Measurements from ENCODE around the gene ABCF2. TPM values are rescaled to one million over a fixed set of nuclear protein-coding genes. Genes with fewer than 3 reads are reported as not detected.

ABCF2 gene
- total and polyA plus RNA-seq, 2 donors = 18.9 to 26.1 TPM

GRCh38 chr7:151255390-151255789, 28.4 kb upstream of the ABCF2 start:
- H3K4me1 ChIP-seq (ENCODE audit: control insufficient read depth in 2 of 2, insufficient read depth in 2 of 2, low read length in 2 of 2) = peaks cover 0 to 17% of the 10 kb centered on the region in 2 donors
- no peaks in the 10 kb centered on the region for H3K36me3 ChIP-seq (ENCODE audit: control insufficient read depth in 2 of 2, insufficient read depth in 2 of 2, low read length in 1 of 2)
- WGBS = 79% methylated on average over 7 of the region's 7 CpGs
- H3K27ac ChIP-seq (ENCODE audit: low read depth in 1 of 2, low read length in 1 of 2) = no peak overlapping the region
- H3K27me3 ChIP-seq (ENCODE audit: control insufficient read depth in 2 of 2, insufficient read depth in 1 of 2, low read length in 1 of 2) = peaks cover 28 to 91% of the 10 kb centered on the region in 2 donors
- DNase-seq (ENCODE audit: low read depth in 6 of 9, low spot score in 9 of 9) = no peak
- H3K9me3 ChIP-seq (ENCODE audit: control insufficient read depth in 2 of 2, insufficient read depth in 1 of 2, low read length in 1 of 2) = peaks cover 0 to 8% of the 10 kb centered on the region in 2 donors
- H3K4me3 ChIP-seq (ENCODE audit: low read length in 2 of 2) = no peak overlapping the region

DNA sequence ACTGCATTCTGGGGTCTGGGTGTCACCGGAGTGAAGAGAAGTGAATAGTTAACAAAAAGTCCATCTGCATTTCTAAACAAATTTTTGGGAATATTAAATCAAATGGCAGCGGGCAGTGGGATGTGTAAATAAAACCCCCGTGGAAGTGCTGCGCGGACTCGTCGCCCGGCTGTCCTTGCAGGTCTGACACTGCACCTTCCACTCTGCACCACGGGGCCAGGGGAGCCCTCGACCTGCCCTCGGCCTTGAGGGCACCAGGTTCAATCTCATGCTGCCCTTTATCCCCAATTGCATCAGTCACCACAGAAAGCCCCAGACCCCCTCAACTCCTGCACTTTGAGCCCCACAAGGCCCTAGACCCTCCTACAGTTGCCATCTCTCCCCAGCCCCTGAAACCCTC, 27.8 kb upstream of the ABCF2 start:
- no peak overlapping the region for H3K27ac ChIP-seq (ENCODE audit: low read depth in 1 of 2, low read length in 1 of 2)
- H3K36me3 ChIP-seq (ENCODE audit: control insufficient read depth in 2 of 2, insufficient read depth in 2 of 2, low read length in 1 of 2) = no peaks in the 10 kb centered on the region
- H3K9me3 ChIP-seq (ENCODE audit: control insufficient read depth in 2 of 2, insufficient read depth in 1 of 2, low read length in 1 of 2) = peaks cover 0 to 8% of the 10 kb centered on the region in 2 donors
- 95% methylated on average over 11 of the region's 11 CpGs for WGBS
- peaks cover 34 to 92% of the 10 kb centered on the region in 2 donors for H3K27me3 ChIP-seq (ENCODE audit: control insufficient read depth in 2 of 2, insufficient read depth in 1 of 2, low read length in 1 of 2)
- H3K4me1 ChIP-seq (ENCODE audit: control insufficient read depth in 2 of 2, insufficient read depth in 2 of 2, low read length in 2 of 2) = peaks cover 0 to 22% of the 10 kb centered on the region in 2 donors
- no peak overlapping the region for H3K4me3 ChIP-seq (ENCODE audit: low read length in 2 of 2)
- no peak for DNase-seq (ENCODE audit: low read depth in 6 of 9, low spot score in 9 of 9)

GRCh38 chr7:151254316-151254715, 27.3 kb upstream of the ABCF2 start:
- Histone ChIP-seq H3K36me3 (ENCODE audit: control insufficient read depth in 2 of 2, insufficient read depth in 2 of 2, low read length in 1 of 2) (no peaks in the 10 kb centered on the region), H3K4me1 (ENCODE audit: control insufficient read depth in 2 of 2, insufficient read depth in 2 of 2, low read length in 2 of 2) (peaks cover under 1 to 26% of the 10 kb centered on the region in 2 donors), H3K4me3 (ENCODE audit: low read length in 2 of 2) (no peak overlapping the region), H3K27me3 (ENCODE audit: control insufficient read depth in 2 of 2, insufficient read depth in 1 of 2, low read length in 1 of 2) (peaks cover 38 to 94% of the 10 kb centered on the region in 2 donors), H3K9me3 (ENCODE audit: control insufficient read depth in 2 of 2, insufficient read depth in 1 of 2, low read length in 1 of 2) (peaks cover 0 to 8% of the 10 kb centered on the region in 2 donors), H3K27ac (ENCODE audit: low read depth in 1 of 2, low read length in 1 of 2) (no peak overlapping the region)
- no peak for DNase-seq (ENCODE audit: low read depth in 6 of 9, low spot score in 9 of 9)
- WGBS = 90% methylated on average over 7 of the region's 7 CpGs

- no peak for DNase-seq (ENCODE audit: low read depth in 6 of 9, low spot score in 9 of 9)
- Histone ChIP-seq H3K4me3 (ENCODE audit: low read length in 2 of 2) (no peak overlapping the region), H3K27ac (ENCODE audit: low read depth in 1 of 2, low read length in 1 of 2) (no peak overlapping the region), H3K4me1 (ENCODE audit: control insufficient read depth in 2 of 2, insufficient read depth in 2 of 2, low read length in 2 of 2) (peaks cover 8 to 31% of the 10 kb centered on the region in 2 donors), H3K36me3 (ENCODE audit: control insufficient read depth in 2 of 2, insufficient read depth in 2 of 2, low read length in 1 of 2) (no peaks in the 10 kb centered on the region), H3K9me3 (ENCODE audit: control insufficient read depth in 2 of 2, insufficient read depth in 1 of 2, low read length in 1 of 2) (peaks cover 0 to 8% of the 10 kb centered on the region in 2 donors), H3K27me3 (ENCODE audit: control insufficient read depth in 2 of 2, insufficient read depth in 1 of 2, low read length in 1 of 2) (peaks cover 50 to 98% of the 10 kb centered on the region in 2 donors)
- WGBS = 91% methylated on average over 17 of the region's 17 CpGs
These were observed 26.1 kb upstream of the ABCF2 start for GRCh38 chr7:151252961-151253711.

- Histone ChIP-seq H3K4me1 (ENCODE audit: control insufficient read depth in 2 of 2, insufficient read depth in 2 of 2, low read length in 2 of 2) (peaks cover 8 to 37% of the 10 kb centered on the region in 2 donors), H3K4me3 (ENCODE audit: low read length in 2 of 2) (peak overlapping the region in 1 of 2 donors; percentile 17), H3K27me3 (ENCODE audit: control insufficient read depth in 2 of 2, insufficient read depth in 1 of 2, low read length in 1 of 2) (peaks cover 56 to 98% of the 10 kb centered on the region in 2 donors), H3K27ac (ENCODE audit: low read depth in 1 of 2, low read length in 1 of 2) (no peak overlapping the region), H3K9me3 (ENCODE audit: control insufficient read depth in 2 of 2, insufficient read depth in 1 of 2, low read length in 1 of 2) (peaks cover 0 to 8% of the 10 kb centered on the region in 2 donors), H3K36me3 (ENCODE audit: control insufficient read depth in 2 of 2, insufficient read depth in 2 of 2, low read length in 1 of 2) (no peaks in the 10 kb centered on the region)
- 62% methylated on average over 9 of the region's 9 CpGs for whole genome bisulfite sequencing
- DNase-seq (ENCODE audit: low read depth in 6 of 9, low spot score in 9 of 9) = no peak
These were observed 25.5 kb upstream of the ABCF2 start for GRCh38 chr7:151252561-151252835.

GRCh38 chr7:151251689-151252560, 24.9 kb upstream of the ABCF2 start:
- WGBS = 5% methylated on average over 79 of the region's 79 CpGs
- Histone ChIP-seq H3K27me3 (ENCODE audit: control insufficient read depth in 2 of 2, insufficient read depth in 1 of 2, low read length in 1 of 2) (peaks cover 62 to 98% of the 10 kb centered on the region in 2 donors), H3K9me3 (ENCODE audit: control insufficient read depth in 2 of 2, insufficient read depth in 1 of 2, low read length in 1 of 2) (peaks cover 0 to 8% of the 10 kb centered on the region in 2 donors), H3K27ac (ENCODE audit: low read depth in 1 of 2, low read length in 1 of 2) (peak overlapping the region in 1 of 2 donors; percentile 46), H3K4me3 (ENCODE audit: low read length in 2 of 2) (peak overlapping the region; percentile 17 to 47), H3K4me1 (ENCODE audit: control insufficient read depth in 2 of 2, insufficient read depth in 2 of 2, low read length in 2 of 2) (peaks cover 8 to 40% of the 10 kb centered on the region in 2 donors), H3K36me3 (ENCODE audit: control insufficient read depth in 2 of 2, insufficient read depth in 2 of 2, low read length in 1 of 2) (no peaks in the 10 kb centered on the region)
- DNase-seq (ENCODE audit: low read depth in 6 of 9, low spot score in 9 of 9) = peak in 1 of 9 donors; percentile 61

DNA sequence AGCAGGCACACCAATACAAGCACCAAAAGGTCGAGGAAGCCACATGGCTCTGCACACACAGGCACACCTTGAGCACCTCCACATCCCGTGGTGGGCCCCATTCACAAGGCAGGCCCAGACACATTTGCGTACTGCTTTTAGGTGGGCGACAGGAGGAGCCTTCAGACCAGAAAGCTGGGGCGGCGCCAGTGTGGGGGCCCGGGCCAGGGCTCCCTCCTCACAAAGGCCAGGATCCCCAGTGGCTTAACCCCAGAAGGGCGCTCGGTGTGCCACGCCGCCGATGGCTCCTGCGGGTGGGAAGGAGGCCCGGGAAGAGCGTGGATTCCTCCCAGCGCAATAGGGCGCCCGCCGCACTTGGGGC, 24.3 kb upstream of the ABCF2 start:
- 16% methylated on average over 19 of the region's 19 CpGs for WGBS
- Histone ChIP-seq H3K4me3 (ENCODE audit: low read length in 2 of 2) (peak overlapping the region in 1 of 2 donors; percentile 47), H3K36me3 (ENCODE audit: control insufficient read depth in 2 of 2, insufficient read depth in 2 of 2, low read length in 1 of 2) (no peaks in the 10 kb centered on the region), H3K9me3 (ENCODE audit: control insufficient read depth in 2 of 2, insufficient read depth in 1 of 2, low read length in 1 of 2) (peaks cover 0 to 8% of the 10 kb centered on the region in 2 donors), H3K27ac (ENCODE audit: low read depth in 1 of 2, low read length in 1 of 2) (no peak overlapping the region), H3K27me3 (ENCODE audit: control insufficient read depth in 2 of 2, insufficient read depth in 1 of 2, low read length in 1 of 2) (peaks cover 68 to 98% of the 10 kb centered on the region in 2 donors), H3K4me1 (ENCODE audit: control insufficient read depth in 2 of 2, insufficient read depth in 2 of 2, low read length in 2 of 2) (peaks cover 8 to 44% of the 10 kb centered on the region in 2 donors)
- peak in 1 of 9 donors; percentile 52 for DNase-seq (ENCODE audit: low read depth in 6 of 9, low spot score in 9 of 9)

- 82% methylated on average over 7 of the region's 7 CpGs for WGBS
- DNase-seq (ENCODE audit: low read depth in 6 of 9, low spot score in 9 of 9) = no peak
- Histone ChIP-seq H3K9me3 (ENCODE audit: control insufficient read depth in 2 of 2, insufficient read depth in 1 of 2, low read length in 1 of 2) (peaks cover 0 to 8% of the 10 kb centered on the region in 2 donors), H3K4me1 (ENCODE audit: control insufficient read depth in 2 of 2, insufficient read depth in 2 of 2, low read length in 2 of 2) (peaks cover 9 to 47% of the 10 kb centered on the region in 2 donors), H3K4me3 (ENCODE audit: low read length in 2 of 2) (no peak overlapping the region), H3K27me3 (ENCODE audit: control insufficient read depth in 2 of 2, insufficient read depth in 1 of 2, low read length in 1 of 2) (peaks cover 77 to 99% of the 10 kb centered on the region in 2 donors), H3K27ac (ENCODE audit: low read depth in 1 of 2, low read length in 1 of 2) (no peak overlapping the region), H3K36me3 (ENCODE audit: control insufficient read depth in 2 of 2, insufficient read depth in 2 of 2, low read length in 1 of 2) (no peaks in the 10 kb centered on the region)
These were observed 23.5 kb upstream of the ABCF2 start for GRCh38 chr7:151250181-151251132.

Data from thymus (tissue), 11 donors.